Midbrain (tissue), 1 donor: ENCODE results near the gene SMIM45.
"Not testable (repeated sequence)": the region's sequence is repeated elsewhere in the genome, so short reads cannot be mapped to it uniquely, and the experiment has no call there.

Experiments used
- DNase-seq: peaks from one replicate; lab custom pipeline; 2025; lab: John Stamatoyannopoulos, UW

Gene SMIM45

GRCh38 chr22:41934284-41935014 is 17.5 kb upstream of the SMIM45 start:
- DNase-seq, result no peak

- DNase-seq, result peak; percentile 20
Measured at GRCh38 chr22:41935015-41935351, 17.0 kb upstream of the SMIM45 start.

GRCh38 chr22:41935509-41935908 is 16.4 kb upstream of the SMIM45 start:
- DNase-seq, result no peak

DNA sequence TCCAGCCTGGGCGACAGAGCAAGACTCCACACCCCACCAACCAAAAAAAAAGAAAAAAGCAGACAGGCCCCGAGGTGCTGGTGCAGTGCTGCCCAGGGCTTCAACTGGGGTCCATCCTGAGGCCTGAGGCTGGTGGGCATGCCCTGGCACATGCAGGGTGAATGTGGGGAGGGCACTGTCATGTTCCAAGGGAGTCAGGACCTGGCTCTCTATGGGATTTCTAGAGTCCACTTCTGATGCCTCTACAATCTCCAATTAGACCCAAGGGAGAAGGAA is 15.1 kb upstream of the SMIM45 start:
- DNase-seq, result no peak

- peak; percentile 37 for DNase-seq
Measured at GRCh38 chr22:41939981-41940831, 11.7 kb upstream of the SMIM45 start.

GRCh38 chr22:41940832-41941765 is 10.9 kb upstream of the SMIM45 start:
- peak; percentile 85 for DNase-seq

DNA sequence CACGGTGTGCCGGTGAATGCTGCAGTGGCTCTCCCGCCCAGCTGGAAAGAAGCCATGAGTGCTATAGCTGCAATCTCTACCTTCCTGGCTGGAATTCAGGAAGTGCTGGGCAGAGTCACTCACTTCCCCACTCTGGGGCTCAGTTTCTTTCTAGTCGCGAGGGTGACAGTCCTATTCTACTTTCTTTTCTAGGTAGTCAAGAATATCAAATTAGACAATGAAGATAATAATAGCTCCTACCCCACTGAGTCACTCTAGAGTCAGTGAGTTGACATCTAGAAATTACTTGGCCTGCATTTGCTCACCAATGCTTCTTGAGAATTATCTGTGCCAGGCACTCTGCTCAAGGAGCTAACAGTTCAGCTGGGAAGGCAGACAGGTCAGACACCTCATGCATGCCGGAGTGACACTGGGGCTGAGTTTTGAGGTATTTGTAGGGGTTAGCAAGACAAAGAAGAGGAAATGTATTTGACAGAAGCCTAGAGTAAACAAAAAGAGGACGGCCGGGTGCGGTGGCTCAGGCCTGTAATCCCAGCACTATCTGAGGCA is 8.2 kb upstream of the SMIM45 start:
- no peak for DNase-seq

GRCh38 chr22:41946629-41947423 is 5.1 kb upstream of the SMIM45 start, which contains the start of gene CENPM:
Gene CENPM (minus strand): TSS chr22:41947152. CDS start chr22:41947076, 76 bp downstream.
- peak; percentile 93 for DNase-seq

GRCh38 chr22:41947424-41948080 is 4.4 kb upstream of the SMIM45 start:
- DNase-seq, result no peak

DNA sequence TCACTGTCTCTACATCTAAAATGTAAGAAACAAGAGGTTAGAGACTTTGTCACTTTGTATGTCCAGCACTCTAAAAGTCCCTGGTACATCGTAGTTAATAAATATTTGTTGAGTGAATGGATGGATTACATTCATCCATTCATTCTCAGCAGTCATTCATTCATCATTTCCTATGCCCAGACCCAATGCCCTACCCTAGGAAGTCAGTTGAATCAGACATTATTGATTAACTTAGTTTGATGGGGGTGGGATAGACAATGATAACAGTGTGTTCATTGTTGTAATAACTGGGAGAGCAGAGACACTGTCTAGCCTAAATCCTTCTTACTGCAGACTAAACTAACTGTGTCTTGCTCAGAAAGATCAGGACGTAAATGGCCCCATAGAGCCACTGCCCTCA is 3.8 kb upstream of the SMIM45 start:
- DNase-seq, result no peak

GRCh38 chr22:41948928-41949296 is 3.0 kb upstream of the SMIM45 start:
- not testable (repeated sequence) for DNase-seq

- no peak for DNase-seq
Measured at GRCh38 chr22:41949297-41949965, 2.5 kb upstream of the SMIM45 start.

- DNase-seq, result no peak
Measured at GRCh38 chr22:41952713-41953112, 763 bp downstream of the SMIM45 start.

- DNase-seq, result no peak
Measured at GRCh38 chr22:41957941-41958556, 6.1 kb downstream of the SMIM45 start.

DNA sequence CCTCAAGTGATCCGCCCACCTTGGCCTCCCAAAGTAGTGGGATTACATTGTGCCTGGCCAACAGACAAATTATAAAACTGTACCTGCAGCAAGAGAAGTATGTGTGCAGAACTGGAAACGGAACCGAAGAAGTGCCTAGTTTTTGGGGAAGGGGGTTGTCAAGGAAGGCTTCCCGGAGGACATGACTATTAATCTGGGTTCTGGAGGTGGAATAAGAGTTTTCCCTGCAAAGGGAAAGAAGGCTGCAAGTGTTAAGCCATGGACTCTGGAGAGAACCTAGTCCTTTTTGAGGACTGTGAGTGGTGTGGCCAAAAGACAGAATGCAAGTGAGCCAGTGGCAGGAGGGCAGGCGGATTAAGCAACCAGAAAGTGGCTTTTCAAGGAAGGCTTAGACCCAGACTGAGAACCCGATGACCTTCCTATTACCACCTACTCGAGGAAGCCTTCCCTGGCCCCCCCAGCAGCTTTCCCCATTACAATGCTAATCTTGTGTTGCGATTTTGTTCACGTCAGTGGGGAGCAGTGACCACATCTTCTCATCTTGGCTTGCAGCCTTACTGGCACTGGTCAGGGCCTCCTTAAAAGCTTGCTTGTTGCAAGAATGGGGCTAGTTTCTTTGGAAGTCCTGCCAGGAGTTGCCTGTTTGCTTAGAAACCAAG is 11.6 kb downstream of the SMIM45 start:
- peak; percentile 65 for DNase-seq

DNA sequence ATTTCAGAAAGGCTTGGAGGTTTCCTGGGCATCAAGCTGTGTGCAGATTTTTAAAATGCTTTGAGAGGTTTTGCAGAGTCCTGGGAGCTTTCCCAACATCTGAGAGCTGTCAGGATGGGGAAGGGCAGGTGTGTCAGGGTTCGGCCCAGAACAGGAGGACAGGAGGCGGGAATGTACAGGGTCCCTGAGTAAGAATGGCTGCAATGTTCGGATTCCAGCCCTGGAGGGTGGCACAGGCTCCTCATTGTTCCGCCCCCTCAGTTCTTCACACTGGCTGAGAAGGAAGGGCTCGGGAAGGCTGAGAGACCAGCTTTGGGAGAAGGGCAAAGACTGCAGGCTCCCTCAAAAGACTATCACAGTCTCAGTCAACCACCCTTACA is 12.2 kb downstream of the SMIM45 start:
- DNase-seq, result no peak

- no peak for DNase-seq
Measured at GRCh38 chr22:41966225-41966606, 14.3 kb downstream of the SMIM45 start.

DNA sequence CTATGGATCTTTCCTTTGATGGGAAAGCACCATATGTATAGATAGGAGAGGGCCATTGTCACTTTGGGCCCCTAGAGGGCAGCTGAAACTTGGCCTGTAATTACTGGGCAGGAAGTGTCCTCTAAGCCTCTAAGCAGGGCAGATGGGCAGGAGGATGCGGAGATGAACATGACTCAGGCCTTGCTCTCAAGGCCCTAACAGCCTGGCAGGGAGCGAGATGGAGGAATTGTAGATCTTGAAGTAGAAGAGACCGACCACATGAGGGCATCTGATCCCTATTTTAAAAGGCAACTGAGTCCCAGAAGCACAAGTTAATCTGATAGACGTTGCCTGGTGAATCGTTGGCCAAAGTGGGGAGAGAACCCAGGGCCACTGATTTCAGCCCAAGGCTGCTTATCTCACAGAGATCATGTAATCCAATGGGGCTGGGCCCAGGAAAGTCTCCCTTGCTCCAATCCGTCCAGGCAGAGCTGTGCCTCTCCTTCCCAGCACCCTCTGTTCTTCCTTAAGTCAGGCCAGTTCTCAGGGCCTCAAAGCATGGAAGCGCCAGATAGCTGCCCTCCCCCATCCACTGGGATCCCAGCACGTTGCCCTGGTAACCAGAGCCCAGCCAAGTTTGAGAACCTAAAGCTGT is 14.8 kb downstream of the SMIM45 start:
- DNase-seq, result peak; percentile 64

DNA sequence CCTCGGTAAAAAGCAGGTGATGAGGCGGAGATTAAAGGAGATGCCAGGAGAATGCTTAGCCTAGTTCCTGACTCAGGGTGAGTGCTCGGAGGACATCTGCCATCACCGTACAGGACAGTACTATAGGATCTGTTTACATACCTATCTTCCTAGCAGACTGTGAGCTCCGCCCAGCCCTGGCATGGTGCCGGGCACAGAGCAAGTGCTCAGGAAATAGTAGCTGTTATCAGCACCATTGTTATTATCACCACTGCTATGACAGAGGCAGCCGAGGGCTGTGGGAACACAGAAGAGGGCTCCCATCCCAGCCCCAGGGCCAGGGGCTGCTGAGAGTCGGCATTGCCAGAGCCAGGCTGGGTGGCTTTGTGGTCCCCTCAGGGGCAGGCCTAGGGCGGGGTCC is 16.7 kb downstream of the SMIM45 start:
- DNase-seq, result no peak
